K562 (cell line): Measurements from ENCODE around the gene SPOCK2. TPM values are rescaled to one million over a fixed set of nuclear protein-coding genes. Genes with fewer than 3 reads are reported as not detected.
"Not testable (repeated sequence)": the region's sequence is repeated elsewhere in the genome, so short reads cannot be mapped to it uniquely, and the experiment has no call there.

Experiments
- ATF1 ChIP-seq, 2 experiments: fragments of 450-650 bp in 1 of 2; IDR thresholded peaks; 2 replicates each; pipeline ENCODE4 v1.6.1; 2016; ENCODE audit warnings: missing compliant biosample characterization in 1 of 2, missing genetic modification characterization in 1 of 2
- ATF3 ChIP-seq, 2 experiments: fragments of 450-650 bp in 1 of 2; sonication (generic) in 1 of 2; formaldehyde crosslinking in 1 of 2; IDR thresholded peaks in 1 of 2; conservative IDR thresholded peaks in 1 of 2; 2 replicates each; pipeline versions ENCODE4 v1.6.1 to v1.8.1; 2016 to 2023; ENCODE audit warnings: mild to moderate bottlenecking in 2 of 2, moderate library complexity in 2 of 2, inconsistent platforms in 1 of 2, missing genetic modification reagents in 1 of 2
- ATF7 ChIP-seq: fragments of 450-650 bp; IDR thresholded peaks from 2 replicates; pipeline ENCODE4 v1.7.1; 2014; ENCODE audit warnings: mild to moderate bottlenecking, moderate library complexity
- BACH1 ChIP-seq: fragments of 200-800 bp; sonication (Bioruptor generic); IDR thresholded peaks from 2 replicates; pipeline ENCODE4 v1.6.1; 2016; ENCODE audit warnings: missing genetic modification characterization, missing compliant biosample characterization
- CEBPG ChIP-seq, 3 experiments: fragments of 200-800 bp in 1 of 3; sonication (Bioruptor generic) in 1 of 3; sonication (generic) in 1 of 3; formaldehyde crosslinking in 1 of 3; IDR thresholded peaks in 2 of 3; conservative IDR thresholded peaks in 1 of 3; 2 replicates each; pipeline versions ENCODE4 v1.6.1 to v1.8.0; 2016 to 2022; ENCODE audit warnings: missing compliant biosample characterization in 2 of 3, missing genetic modification characterization in 2 of 3, mild to moderate bottlenecking in 1 of 3, missing genetic modification reagents in 1 of 3
- CREB3 ChIP-seq: fragments of 450-650 bp; conservative IDR thresholded peaks from 2 replicates; pipeline ENCODE4 v1.6.1; 2016; ENCODE audit warnings: missing genetic modification characterization, low read depth, mild to moderate bottlenecking, missing compliant biosample characterization, moderate library complexity
- CXXC5 ChIP-seq: fragments of 250-450 bp; sonication (Bioruptor Pico); IDR thresholded peaks from 2 replicates; pipeline ENCODE4 v1.8.0; 2022; ENCODE audit warnings: inconsistent platforms, mild to moderate bottlenecking, moderate library complexity
- DPF2 ChIP-seq: fragments of 450-650 bp; IDR thresholded peaks from 2 replicates; pipeline ENCODE4 v1.6.1; 2016
- ESRRA ChIP-seq: fragments of 450-650 bp; IDR thresholded peaks from 2 replicates; pipeline ENCODE4 v1.6.1; 2014; ENCODE audit warnings: low read depth, mild to moderate bottlenecking, moderate library complexity, borderline replicate concordance
- GABPA ChIP-seq: fragments of 200-800 bp; sonication (Bioruptor generic); conservative IDR thresholded peaks from 2 replicates; pipeline ENCODE4 v1.6.1; 2016; ENCODE audit warnings: low read depth, missing genetic modification characterization, missing compliant biosample characterization
- JUND ChIP-seq, 2 experiments: IDR thresholded peaks; 2 replicates in 1 of 2; 3 replicates in 1 of 2; pipeline ENCODE4 v1.6.1; 2011; ENCODE audit warnings: borderline replicate concordance in 2 of 2, low read depth in 2 of 2, low read length in 2 of 2, improper control_type of control experiment in 1 of 2, missing biosample characterization in 1 of 2, missing genetic modification characterization in 1 of 2, missing genetic modification reagents in 1 of 2
- MEF2D ChIP-seq: conservative IDR thresholded peaks from 2 replicates; pipeline ENCODE4 v1.6.1; 2016; ENCODE audit warnings: low read depth, missing genetic modification characterization, missing compliant biosample characterization
- NFRKB ChIP-seq: fragments of 450-650 bp; IDR thresholded peaks from 2 replicates; pipeline ENCODE4 v1.6.1; 2016; ENCODE audit warnings: low read depth
- SMAD4 ChIP-seq: fragments of 250-450 bp; sonication (Bioruptor Pico); conservative IDR thresholded peaks from 2 replicates; pipeline ENCODE4 v1.8.0; 2021; ENCODE audit warnings: inconsistent platforms, mild to moderate bottlenecking, moderate library complexity
- SRF ChIP-seq, 2 experiments: fragments of 250-450, 450-650 bp in 1 of 2; sonication (Bioruptor Pico) in 1 of 2; sonication (generic) in 1 of 2; formaldehyde crosslinking; IDR thresholded peaks; 2 replicates each; pipeline versions ENCODE4 v1.5.0 to v1.5.1; 2020 to 2022; ENCODE audit warnings: mild to moderate bottlenecking in 1 of 2, missing genetic modification reagents in 1 of 2
- ZNF175 ChIP-seq: fragments of 200-800 bp; sonication (Bioruptor generic); IDR thresholded peaks from 2 replicates; pipeline ENCODE4 v1.6.1; 2016; ENCODE audit warnings: low read depth, mild to moderate bottlenecking, missing genetic modification characterization, missing compliant biosample characterization
- ZNF584 ChIP-seq: fragments of 200-800 bp; sonication (Bioruptor generic); IDR thresholded peaks from 2 replicates; pipeline ENCODE4 v1.6.1; 2016; ENCODE audit warnings: low read depth, mild to moderate bottlenecking, missing genetic modification characterization, missing compliant biosample characterization
- polyA plus RNA-seq, 8 experiments: library from polyadenylated mRNA; depleted of rRNA in 4 of 8; stranded (reverse) in 5 of 8; unstranded in 3 of 8; fragments of >200 nt; fragmentation: Nextera tagmentation in 2 of 8; fragmentation: Illumina TruSeq in 1 of 8; extraction: Ambion mirVana in 2 of 8; extraction: Trizol in 1 of 8; gene quantifications; 2 replicates each; pipeline versions ENCODE4 v1.2.1 to v1.2.3, GENCODE V29; 2011 to 2014; ENCODE audit warnings: inconsistent platforms in 1 of 8, missing spikeins in 1 of 8
- total RNA-seq, 7 experiments: library from RNA; depleted of rRNA in 6 of 7; stranded (reverse); fragments of >200 nt in 6 of 7; fragmentation: Illumina TruSeq in 2 of 7; extraction: Trizol in 2 of 7; gene quantifications; 2 replicates each; pipeline versions ENCODE4 v1.2.1 to v1.2.3, GENCODE V29; 2011 to 2021; ENCODE audit warnings: low replicate concordance in 1 of 7
- TF ChIP-seq, protein P1 (sequence below), 2 experiments: fragments of 250-450 bp in 1 of 2; fragments of 450-650 bp in 1 of 2; sonication (Bioruptor Pico) in 1 of 2; IDR thresholded peaks; 2 replicates each; pipeline versions ENCODE4 v1.6.1 to v1.8.0; 2016 to 2021; ENCODE audit warnings: mild to moderate bottlenecking in 2 of 2, moderate library complexity in 2 of 2, missing compliant biosample characterization in 1 of 2, missing genetic modification characterization in 1 of 2

The SPOCK2 gene
- total and polyA plus RNA-seq, 9 of the 15 experiments (the other 6 are each of a cell fraction or from before 2014, with no cell fraction given), result 0.04 to 0.86 (median 0.11) TPM; not detected in 2

- TF ChIP-seq BACH1 (tag) (peak; percentile 19; the same call in 1 of the 2 replicates), ZNF175 (CRISPR knock-in tag) (peak; percentile 93), ATF1 (tag; IDR thresholded peaks at IDR 0.05) (peak; percentile 10; the same call in 1 of the 2 replicates), SRF (CRISPR knock-in tag; IDR thresholded peaks at IDR 0.05) (peak in 1 of 2 experiments; percentile 85; a peak in 2 of 4 replicates), CREB3 (tag) (peak; percentile 45; the same call in 1 of the 2 replicates), CXXC5 (CRISPR knock-in tag) (0 out of 2 replicates have a peak, but pooled peaks have one; percentile 15), CEBPG (CRISPR knock-in tag; IDR thresholded peaks at IDR 0.05) (peak; percentile 89), CEBPG (tag; conservative IDR thresholded peaks at IDR 0.05 in 1 of 2, IDR thresholded peaks at IDR 0.05 in 1 of 2) (peak in 1 of 2 experiments; percentile 78; a peak in 2 of 4 replicates), GABPA (0 out of 2 replicates have a peak, but pooled peaks have one; percentile 33), NFRKB (0 out of 2 replicates have a peak, but pooled peaks have one; percentile 42), ZNF584 (CRISPR knock-in tag) (peak; percentile 90; the same call in 1 of the 2 replicates), ATF3 (IDR thresholded peaks at IDR 0.05) (peak; percentile 77), MEF2D (0 out of 2 replicates have a peak, but pooled peaks have one; percentile 28), ESRRA (peak; percentile 65; the same call in 1 of the 2 replicates), JUND (IDR thresholded peaks at IDR 0.05; ENCODE audit: borderline replicate concordance, low read depth, low read length) (0 out of 2 replicates have a peak, but pooled peaks have one; percentile 5), DPF2 (0 out of 2 replicates have a peak, but pooled peaks have one; percentile 24), SMAD4 (CRISPR knock-in tag) (peak; percentile 49; the same call in 1 of the 2 replicates), ATF7 (peak; percentile 31; the same call in 1 of the 2 replicates)
- TF ChIP-seq ATF1 (CRISPR knock-in tag; IDR thresholded peaks at IDR 0.05); ATF3 (CRISPR knock-in tag; conservative IDR thresholded peaks at IDR 0.05); JUND (tag; IDR thresholded peaks at IDR 0.05; ENCODE audit: borderline replicate concordance, low read depth, low read length): not testable (repeated sequence)
- TF ChIP-seq, protein P1, sequence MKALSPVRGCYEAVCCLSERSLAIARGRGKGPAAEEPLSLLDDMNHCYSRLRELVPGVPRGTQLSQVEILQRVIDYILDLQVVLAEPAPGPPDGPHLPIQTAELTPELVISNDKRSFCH (CRISPR knock-in tag; IDR thresholded peaks at IDR 0.05), result not testable (repeated sequence)
- TF ChIP-seq, protein P1 (tag; IDR thresholded peaks at IDR 0.05), result peak; percentile 53; the same call in 1 of the 2 replicates
Measured at GRCh38 chr10:72032409-72033162, 55.8 kb downstream of the SPOCK2 start (continued).
